Dedifferentiated amniotic fluid mesenchymal stem cell (primary cell): ENCODE results near the gene PI4K2A.
"Not testable (repeated sequence)": the region's sequence is repeated elsewhere in the genome, so short reads cannot be mapped to it uniquely, and the experiment has no call there.

Experiments used
- DNase-seq: peaks from one replicate; pipeline ENCODE4 v3.0.0-alpha.2; 2016; ENCODE audit errors: extremely low spot score

The PI4K2A gene

GRCh38 chr10:97632949-97633884, 7.3 kb upstream of the PI4K2A start, which contains the start of gene MORN4:
TSS of gene MORN4 (minus strand) at chr10:97633500. CDS start at chr10:97619653, 13,847 bp downstream.
- DNase-seq: peak; percentile 90

- no peak for DNase-seq
These were observed 6.5 kb upstream of the PI4K2A start for GRCh38 chr10:97633921-97634320.

- DNase-seq: no peak
These were observed 4.9 kb upstream of the PI4K2A start for GRCh38 chr10:97635577-97635976.

GRCh38 chr10:97639090-97639489, 1.4 kb upstream of the PI4K2A start:
- DNase-seq: not testable (repeated sequence)

- peak; percentile 23 for DNase-seq
These were observed 669 bp downstream of the PI4K2A start for GRCh38 chr10:97640868-97641811.

- DNase-seq: not testable (repeated sequence)
These were observed 2.1 kb downstream of the PI4K2A start for GRCh38 chr10:97642471-97643159.

GRCh38 chr10:97643441-97643985, 3.0 kb downstream of the PI4K2A start:
- no peak for DNase-seq

- no peak for DNase-seq
These were observed 4.5 kb downstream of the PI4K2A start for GRCh38 chr10:97644936-97645335.

- DNase-seq: no peak
These were observed 7.1 kb downstream of the PI4K2A start for GRCh38 chr10:97647556-97647955.

- peak; percentile 76 for DNase-seq
These were observed 8.3 kb downstream of the PI4K2A start for GRCh38 chr10:97648562-97649404.

GRCh38 chr10:97649405-97649750, 8.9 kb downstream of the PI4K2A start:
- not testable (repeated sequence) for DNase-seq

- DNase-seq: no peak
These were observed 10.3 kb downstream of the PI4K2A start for GRCh38 chr10:97650726-97651125.

GRCh38 chr10:97651773-97652172, 11.3 kb downstream of the PI4K2A start:
- no peak for DNase-seq

- no peak for DNase-seq
These were observed 16.3 kb downstream of the PI4K2A start for GRCh38 chr10:97656777-97657176.

- DNase-seq: no peak
These were observed 19.1 kb downstream of the PI4K2A start for GRCh38 chr10:97659589-97659988.

GRCh38 chr10:97664282-97664850, 23.9 kb downstream of the PI4K2A start:
- DNase-seq: no peak

- no peak for DNase-seq
These were observed 26.5 kb downstream of the PI4K2A start for GRCh38 chr10:97666992-97667391.

- DNase-seq: no peak
These were observed 27.0 kb downstream of the PI4K2A start for GRCh38 chr10:97667463-97667862.

- no peak for DNase-seq
These were observed 29.1 kb downstream of the PI4K2A start for GRCh38 chr10:97669571-97669970.
